H1 (cell line): ENCODE measurements around the gene ZBTB24.

Experiments used
- CTCF ChIP-seq, 3 experiments: IDR thresholded peaks; 1 replicate in 2 of 3; 2 replicates in 1 of 3; pipeline versions ENCODE4 v1.5.1 to v1.6.1; 2011; ENCODE audit warnings: low read length in 3 of 3, mild to moderate bottlenecking in 3 of 3, inconsistent platforms in 2 of 3, low read depth in 1 of 3, moderate library complexity in 1 of 3; ENCODE audit not compliant: insufficient read depth in 1 of 3; ENCODE audit errors: control extremely low read depth in 1 of 3
- EP300 ChIP-seq, 2 experiments: IDR thresholded peaks; 1 replicate in 1 of 2; 2 replicates in 1 of 2; pipeline ENCODE4 v1.6.1; 2011 to 2012; ENCODE audit warnings: low read depth in 2 of 2, low read length in 2 of 2, mild to moderate bottlenecking in 2 of 2, borderline replicate concordance in 1 of 2, inconsistent platforms in 1 of 2, moderate library complexity in 1 of 2
- MAFK ChIP-seq: IDR thresholded peaks from 2 replicates; pipeline ENCODE4 v1.6.1; 2012; ENCODE audit warnings: low read depth, mild to moderate bottlenecking, improper control_type of control experiment, low read length
- MAX ChIP-seq: IDR thresholded peaks from 2 replicates; pipeline ENCODE4 v1.6.1; 2012; ENCODE audit warnings: inconsistent platforms
- POLR2AphosphoS5 ChIP-seq: IDR thresholded peaks from 2 replicates; pipeline ENCODE4 v1.6.1; 2011; ENCODE audit warnings: low read depth, low read length
- RAD21 ChIP-seq, 2 experiments: IDR thresholded peaks in 1 of 2; conservative IDR thresholded peaks in 1 of 2; 2 replicates each; pipeline ENCODE4 v1.6.1; 2011; ENCODE audit warnings: low read depth in 2 of 2, low read length in 2 of 2, improper control_type of control experiment in 1 of 2, inconsistent platforms in 1 of 2, mild to moderate bottlenecking in 1 of 2, moderate library complexity in 1 of 2
- TBP ChIP-seq: IDR thresholded peaks from 2 replicates; pipeline ENCODE4 v1.6.1; 2011; ENCODE audit warnings: low read depth, low read length, improper control_type of control experiment
- TF ChIP-seq, protein P1 (sequence below): IDR thresholded peaks from 2 replicates; pipeline ENCODE4 v1.6.1; 2011; ENCODE audit warnings: low read depth, mild to moderate bottlenecking, low read length; ENCODE audit not compliant: insufficient read depth

DNA sequence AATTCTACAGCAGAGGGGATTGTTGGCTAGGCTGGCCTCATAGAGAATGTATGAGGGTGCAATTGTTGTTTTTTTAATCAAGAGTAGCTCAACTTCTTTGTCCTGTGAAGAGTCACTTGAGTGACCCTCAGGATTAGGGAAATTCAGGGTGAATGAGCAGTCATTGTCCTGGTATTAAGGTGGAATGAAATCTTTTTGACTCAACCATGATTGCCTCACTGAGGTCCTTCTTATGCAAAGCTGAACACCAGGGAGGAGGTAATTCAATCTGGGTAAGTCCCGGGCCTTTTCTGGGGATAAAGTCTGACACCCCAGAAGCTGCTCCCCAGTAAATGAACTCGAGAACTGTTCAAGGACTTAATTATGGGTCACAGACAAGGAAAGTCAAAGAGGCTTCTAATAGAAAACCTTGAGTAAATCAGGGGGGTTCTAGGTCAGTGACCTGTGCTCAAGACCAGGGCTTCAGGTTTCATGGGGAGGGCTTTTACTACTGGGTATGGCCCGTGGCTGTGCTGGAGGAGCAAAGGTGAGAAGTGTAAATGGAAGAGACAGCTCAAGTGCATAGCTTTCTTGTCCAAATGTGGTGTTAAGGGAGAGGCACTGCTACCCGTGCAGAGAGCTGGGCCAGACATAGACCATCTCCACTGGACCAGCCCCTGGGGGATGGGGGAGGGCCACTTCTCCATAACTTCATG, 25.3 kb upstream of the ZBTB24 start:
- TF ChIP-seq MAFK: no peak
- TF ChIP-seq CTCF (IDR thresholded peaks at IDR 0.05; ENCODE audit: control extremely low read depth in 1 of 3, insufficient read depth in 1 of 3, low read depth in 1 of 3, low read length in 3 of 3): no peak
- TF ChIP-seq, protein P1, sequence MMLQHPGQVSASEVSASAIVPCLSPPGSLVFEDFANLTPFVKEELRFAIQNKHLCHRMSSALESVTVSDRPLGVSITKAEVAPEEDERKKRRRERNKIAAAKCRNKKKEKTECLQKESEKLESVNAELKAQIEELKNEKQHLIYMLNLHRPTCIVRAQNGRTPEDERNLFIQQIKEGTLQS: no peak; the same call in 1 of the 2 replicates
- TF ChIP-seq EP300 (IDR thresholded peaks at IDR 0.05; ENCODE audit: borderline replicate concordance in 1 of 2, low read depth in 2 of 2, low read length in 2 of 2): no peak; a peak in 1 of 3 replicates
- TF ChIP-seq POLR2AphosphoS5: no peak
- TF ChIP-seq TBP: no peak
- no peak for TF ChIP-seq MAX
- no peak for TF ChIP-seq RAD21 (IDR thresholded peaks at IDR 0.05 in 1 of 2, conservative IDR thresholded peaks at IDR 0.05 in 1 of 2; ENCODE audit: low read depth in 2 of 2, low read length in 2 of 2)
